ENCODE measurements around the gene ABCC5. TPM values are rescaled to one million over a fixed set of nuclear protein-coding genes. Genes with fewer than 3 reads are reported as not detected.
A peak's percentile ranks its signal among the peaks of the same experiment; 100 is the strongest.

The ABCC5 gene
- 32.5 and 37.6 TPM in 2 replicates for total RNA-seq (2021)
- long read RNA-seq, full-length matches to known transcripts, result 77 of 113 reads
- long read RNA-seq, partial matches to known transcripts, result 23 of 113 reads
- long read RNA-seq, other reads (novel, unspliced or antisense), result 13 of 113 reads

DNA sequence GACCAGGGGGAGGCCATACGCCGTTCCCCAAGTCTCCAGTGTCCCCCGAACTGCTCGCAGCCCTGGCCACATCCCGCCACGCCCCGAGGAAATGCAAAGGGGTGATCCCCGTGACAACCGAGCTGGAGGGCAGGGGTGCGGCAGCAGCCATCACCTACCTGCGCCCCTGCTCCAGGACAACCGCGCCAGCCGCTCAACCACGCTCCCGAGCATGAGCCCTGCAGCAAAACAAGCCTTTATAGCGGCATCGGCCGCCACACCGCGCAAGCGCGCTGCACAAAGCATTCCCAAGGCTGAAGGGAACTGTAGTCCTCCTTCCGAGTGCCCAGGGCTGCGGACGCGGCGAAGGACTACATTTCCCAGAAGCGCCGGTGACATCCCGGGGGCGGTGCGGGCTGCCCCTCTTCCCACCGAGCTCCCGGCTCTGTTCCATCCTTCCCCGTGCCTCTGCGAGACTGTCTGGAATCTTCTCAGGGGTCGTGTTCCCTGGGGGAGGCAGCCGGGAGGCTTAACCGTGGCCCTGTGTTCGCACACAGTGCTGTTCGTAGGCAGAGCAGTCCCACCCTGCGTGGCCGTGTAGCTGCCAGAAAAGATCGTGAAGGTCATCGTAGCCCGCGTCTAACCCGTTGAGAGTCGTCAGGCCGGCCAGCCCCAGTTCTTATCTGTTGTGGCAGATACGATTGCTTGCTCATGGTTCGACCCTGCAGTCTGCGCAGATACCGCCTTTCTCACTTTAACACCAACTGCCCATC is at the start of gene ABCC5:
Gene ABCC5, minus strand, starts transcription at position 213 of the 752 bp plus-strand sequence. CDS start 3,492 bp downstream, outside the sequence.
- Histone ChIP-seq H3K27ac (ENCODE audit: insufficient read length, low read depth, low read length) (no peak within 1 kb of the TSS), H3K56ac (ENCODE audit: insufficient read length, low read depth, low read length) (no peak within 1 kb of the TSS)

More for the DNA sequence above, at the start of gene ABCC5:
- Histone ChIP-seq H3K79me2 (ENCODE audit: insufficient read depth, low read length) (peaks cover 7% of the 10 kb centered on the region; the same call in 1 of the 2 replicates), H3K79me1 (ENCODE audit: insufficient read depth, low read depth, low read length, poor library complexity, severe bottlenecking) (no peaks in the 10 kb centered on the region), H3K23me2 (ENCODE audit: insufficient read length, low read depth, low read length, poor library complexity, severe bottlenecking) (peaks cover 4% of the 10 kb centered on the region), H2AFZ (ENCODE audit: low read length) (no peak within 1 kb of the TSS), H4K91ac (ENCODE audit: insufficient read length, low read depth, low read length) (no peak within 1 kb of the TSS), H3K9ac (ENCODE audit: extremely low read depth, insufficient read length, low read length) (peak within 1 kb of the TSS; percentile 86), H4K5ac (ENCODE audit: insufficient read length, low read depth, low read length) (no peak within 1 kb of the TSS), H4K20me1 (ENCODE audit: control insufficient read depth, insufficient read depth, insufficient read length) (no peaks in the 10 kb centered on the region), H3K4me2 (ENCODE audit: insufficient read depth, insufficient read length, low read length) (peak within 1 kb of the TSS; percentile 85), H3K4ac (ENCODE audit: low read depth, low read length) (no peak within 1 kb of the TSS), H2BK120ac (ENCODE audit: low read depth, low read length, poor library complexity, severe bottlenecking) (no peak within 1 kb of the TSS), H3T11ph (ENCODE audit: low read length) (no peak within 1 kb of the TSS), H3K23ac (ENCODE audit: insufficient read length, low read depth, low read length) (no peak within 1 kb of the TSS), H2BK20ac (ENCODE audit: low read depth, low read length, poor library complexity, severe bottlenecking) (no peak within 1 kb of the TSS), H2BK5ac (ENCODE audit: insufficient read length, low read length) (no peak within 1 kb of the TSS), H3K27me3 (ENCODE audit: insufficient read depth, low read length) (no peaks in the 10 kb centered on the region), H3K14ac (ENCODE audit: insufficient read depth, low read length) (peak within 1 kb of the TSS; percentile 82), H2BK12ac (ENCODE audit: insufficient read length, low read depth, low read length) (no peak within 1 kb of the TSS), H2AK5ac (ENCODE audit: insufficient read length, low read length) (no peak within 1 kb of the TSS), H4K8ac (replicated peaks; ENCODE audit: insufficient read length, low read depth, low read length) (no peak within 1 kb of the TSS), H3K9me3 (ENCODE audit: control insufficient read depth, low read depth, low read length) (no peaks in the 10 kb centered on the region), H3K18ac (ENCODE audit: insufficient read length, low read depth, low read length) (peak within 1 kb of the TSS; percentile 84), H2BK15ac (ENCODE audit: low read depth, low read length) (no peak within 1 kb of the TSS), H3K4me1 (ENCODE audit: insufficient read depth, low read length) (peaks cover 5% of the 10 kb centered on the region; the same call in 1 of the 2 replicates)
- H3K27me3 Mint-ChIP-seq (ENCODE audit: low read depth), result peaks cover 3% of the 10 kb centered on the region; the same call in 1 of the 2 replicates
- peak within 1 kb of the TSS; percentile 89 to 98 (median 96) for H3K27ac Mint-ChIP-seq
- H3K9me3 Mint-ChIP-seq, result no peaks in the 10 kb centered on the region; a peak in 1 of 5 replicates
- TF ChIP-seq, protein P1, sequence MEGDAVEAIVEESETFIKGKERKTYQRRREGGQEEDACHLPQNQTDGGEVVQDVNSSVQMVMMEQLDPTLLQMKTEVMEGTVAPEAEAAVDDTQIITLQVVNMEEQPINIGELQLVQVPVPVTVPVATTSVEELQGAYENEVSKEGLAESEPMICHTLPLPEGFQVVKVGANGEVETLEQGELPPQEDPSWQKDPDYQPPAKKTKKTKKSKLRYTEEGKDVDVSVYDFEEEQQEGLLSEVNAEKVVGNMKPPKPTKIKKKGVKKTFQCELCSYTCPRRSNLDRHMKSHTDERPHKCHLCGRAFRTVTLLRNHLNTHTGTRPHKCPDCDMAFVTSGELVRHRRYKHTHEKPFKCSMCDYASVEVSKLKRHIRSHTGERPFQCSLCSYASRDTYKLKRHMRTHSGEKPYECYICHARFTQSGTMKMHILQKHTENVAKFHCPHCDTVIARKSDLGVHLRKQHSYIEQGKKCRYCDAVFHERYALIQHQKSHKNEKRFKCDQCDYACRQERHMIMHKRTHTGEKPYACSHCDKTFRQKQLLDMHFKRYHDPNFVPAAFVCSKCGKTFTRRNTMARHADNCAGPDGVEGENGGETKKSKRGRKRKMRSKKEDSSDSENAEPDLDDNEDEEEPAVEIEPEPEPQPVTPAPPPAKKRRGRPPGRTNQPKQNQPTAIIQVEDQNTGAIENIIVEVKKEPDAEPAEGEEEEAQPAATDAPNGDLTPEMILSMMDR (conservative IDR thresholded peaks at IDR 0.05), result peak; percentile 35; the same call in 2 of the 3 replicates
- peaks cover 6 to 10% (median 10%) of the 10 kb centered on the region in 3 experiments; a peak in 6 of 7 replicates for H3K36me3 Mint-ChIP-seq (ENCODE audit: insufficient read depth in 1 of 3, low read depth in 3 of 3)
- no CpG with 5 or more reads among the region's 55 CpGs for WGBS (ENCODE audit: extremely low coverage, insufficient read length, low lambda C conversion rate)
- DNase-seq, result peak; percentile 96
- peak within 1 kb of the TSS; percentile 97 to 99 for H3K4me3 Mint-ChIP-seq
- peaks cover 24 to 25% of the 10 kb centered on the region in 2 experiments for H3K4me1 Mint-ChIP-seq
